T-helper 2 cell treated with Interferon-gamma antibody and Interleukin-4, amounts not matched to agents 5 μg/mL and 100 μg/mL, for 36 hours (primary cell): Measurements from ENCODE around the gene DNAH14.
"Not testable (repeated sequence)": the region's sequence is repeated elsewhere in the genome, so short reads cannot be mapped to it uniquely, and the experiment has no call there.

Experiments used
- DNase-seq: peaks from one replicate; pipeline ENCODE4 v3.0.0; 2021; ENCODE audit warnings: low spot score
- H3K27ac Mint-ChIP-seq: one replicate; pipeline ENCODE4 v1.8.0; 2021; ENCODE audit warnings: mild to moderate bottlenecking, mixed read lengths
- H3K27me3 Mint-ChIP-seq: one replicate; pipeline ENCODE4 v1.8.0; 2021; ENCODE audit warnings: low read depth, mixed read lengths
- H3K36me3 Mint-ChIP-seq: one replicate; pipeline ENCODE4 v1.8.0; 2021; ENCODE audit warnings: low read depth, mixed read lengths
- H3K4me1 Mint-ChIP-seq: one replicate; pipeline ENCODE4 v1.8.0; 2021; ENCODE audit warnings: low read depth, mixed read lengths
- H3K4me3 Mint-ChIP-seq: one replicate; pipeline ENCODE4 v1.8.0; 2022; ENCODE audit warnings: mild to moderate bottlenecking, moderate library complexity, mixed read lengths
- H3K9me3 Mint-ChIP-seq: one replicate; pipeline ENCODE4 v1.8.0; 2021; ENCODE audit warnings: mixed read lengths

DNAH14 gene

GRCh38 chr1:225111000-225111399 lies 181.5 kb downstream of the DNAH14 start:
- no peaks in the 10 kb centered on the region for H3K36me3 Mint-ChIP-seq
- no peak for DNase-seq
- no peak overlapping the region for H3K4me3 Mint-ChIP-seq
- H3K4me1 Mint-ChIP-seq: no peaks in the 10 kb centered on the region
- no peaks in the 10 kb centered on the region for H3K9me3 Mint-ChIP-seq
- H3K27me3 Mint-ChIP-seq: no peaks in the 10 kb centered on the region
- no peak overlapping the region for H3K27ac Mint-ChIP-seq

DNA sequence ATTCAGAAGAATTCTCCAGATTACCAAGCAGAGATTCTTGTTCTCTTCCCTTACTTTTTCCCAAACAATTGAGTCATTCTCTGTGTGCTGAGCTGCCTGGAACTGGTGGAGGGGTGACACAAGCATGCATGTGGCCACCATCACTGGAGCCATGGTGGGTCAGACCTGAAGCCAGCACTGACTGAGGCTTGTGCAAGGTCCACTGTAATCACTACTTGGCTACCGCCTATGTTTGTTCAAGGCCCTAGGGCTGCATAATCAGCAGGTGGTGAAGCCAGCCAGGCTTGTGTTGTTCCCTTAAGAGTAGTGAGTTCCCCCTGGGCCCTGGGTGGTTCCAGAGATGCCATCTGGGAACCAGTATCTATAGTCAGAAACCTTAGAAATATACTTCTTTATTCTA lies 183.8 kb downstream of the DNAH14 start:
- H3K27ac Mint-ChIP-seq: no peak overlapping the region
- H3K4me3 Mint-ChIP-seq: no peak overlapping the region
- no peaks in the 10 kb centered on the region for H3K36me3 Mint-ChIP-seq
- no peak for DNase-seq
- H3K4me1 Mint-ChIP-seq: no peaks in the 10 kb centered on the region
- no peaks in the 10 kb centered on the region for H3K27me3 Mint-ChIP-seq
- H3K9me3 Mint-ChIP-seq: no peaks in the 10 kb centered on the region

DNA sequence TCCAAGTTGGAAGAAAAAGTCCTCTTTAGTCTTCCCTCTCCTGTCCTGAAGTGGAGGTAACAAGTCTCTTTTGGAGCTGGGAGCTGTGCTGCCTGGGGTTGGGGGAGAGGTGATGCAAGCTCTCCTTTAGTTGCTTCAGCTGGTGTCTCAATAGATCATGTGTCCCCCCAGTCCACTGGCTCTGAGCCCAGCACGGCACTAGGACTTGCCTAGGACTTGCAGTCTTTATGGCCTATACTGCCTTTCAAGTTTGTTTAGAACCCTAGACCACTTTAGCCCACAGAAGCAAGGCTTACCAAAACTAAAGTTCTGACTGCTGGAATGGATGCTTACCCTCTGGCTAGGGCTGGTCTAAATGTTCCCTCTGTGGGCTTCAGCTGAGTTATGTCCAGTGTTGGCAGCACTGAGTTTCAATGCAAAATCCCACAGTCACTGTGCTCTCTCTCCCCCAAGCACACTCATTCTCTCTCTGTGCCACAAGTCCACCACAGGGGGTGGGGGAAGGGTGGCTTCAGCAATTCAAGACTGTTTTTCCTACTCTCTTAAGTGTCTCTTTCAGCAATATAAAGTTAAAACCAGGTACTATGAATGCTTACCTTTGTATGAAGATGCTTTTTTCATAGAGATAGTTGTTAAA lies 185.0 kb downstream of the DNAH14 start:
- Mint-ChIP-seq H3K27ac (no peak overlapping the region), H3K27me3 (no peaks in the 10 kb centered on the region), H3K36me3 (no peaks in the 10 kb centered on the region), H3K4me3 (no peak overlapping the region), H3K4me1 (no peaks in the 10 kb centered on the region), H3K9me3 (no peaks in the 10 kb centered on the region)
- no peak for DNase-seq

GRCh38 chr1:225119307-225119706 lies 189.8 kb downstream of the DNAH14 start:
- Mint-ChIP-seq H3K36me3 (no peaks in the 10 kb centered on the region), H3K27me3 (no peaks in the 10 kb centered on the region)

GRCh38 chr1:225121095-225121494 lies 191.6 kb downstream of the DNAH14 start:
- no peak overlapping the region for H3K4me3 Mint-ChIP-seq
- DNase-seq: no peak
- H3K36me3 Mint-ChIP-seq: no peaks in the 10 kb centered on the region
- no peaks in the 10 kb centered on the region for H3K27me3 Mint-ChIP-seq
- no peak overlapping the region for H3K27ac Mint-ChIP-seq
- no peaks in the 10 kb centered on the region for H3K4me1 Mint-ChIP-seq
- no peaks in the 10 kb centered on the region for H3K9me3 Mint-ChIP-seq

More at GRCh38 chr1:225119307-225119706, 189.8 kb downstream of the DNAH14 start:
- Mint-ChIP-seq H3K27ac (no peak overlapping the region), H3K4me1 (no peaks in the 10 kb centered on the region), H3K9me3 (no peaks in the 10 kb centered on the region), H3K4me3 (no peak overlapping the region)
- no peak for DNase-seq

GRCh38 chr1:225131869-225132268 lies 202.4 kb downstream of the DNAH14 start:
- Mint-ChIP-seq H3K27me3 (no peaks in the 10 kb centered on the region), H3K9me3 (peaks cover 5% of the 10 kb centered on the region), H3K4me1 (no peaks in the 10 kb centered on the region), H3K36me3 (no peaks in the 10 kb centered on the region), H3K27ac (no peak overlapping the region), H3K4me3 (no peak overlapping the region)
- no peak for DNase-seq

DNA sequence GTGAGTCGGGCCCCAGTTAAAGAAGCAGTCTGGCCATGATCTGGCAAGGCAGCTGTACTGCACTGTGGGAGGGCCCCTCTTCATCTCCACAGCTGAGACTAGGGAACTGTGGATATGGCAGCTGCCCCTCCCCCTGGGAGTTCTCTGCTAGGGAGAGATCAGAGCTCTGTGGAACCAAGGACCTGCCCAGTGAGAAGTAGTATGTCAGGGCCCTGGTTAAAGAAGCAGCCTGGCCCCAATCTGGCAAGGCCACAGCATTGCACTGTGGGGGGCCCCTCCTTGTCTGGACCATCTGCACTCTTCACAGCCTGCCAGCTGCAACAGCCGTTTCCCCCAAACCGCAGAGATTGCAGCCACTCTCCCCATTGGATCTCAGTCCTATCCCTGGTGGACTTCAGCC lies 208.5 kb downstream of the DNAH14 start:
- H3K27ac Mint-ChIP-seq: no peak overlapping the region
- no peak for DNase-seq
- no peaks in the 10 kb centered on the region for H3K36me3 Mint-ChIP-seq
- no peaks in the 10 kb centered on the region for H3K27me3 Mint-ChIP-seq
- H3K4me1 Mint-ChIP-seq: no peaks in the 10 kb centered on the region
- H3K4me3 Mint-ChIP-seq: no peak overlapping the region
- peaks cover 5% of the 10 kb centered on the region for H3K9me3 Mint-ChIP-seq

GRCh38 chr1:225143001-225143400 lies 213.5 kb downstream of the DNAH14 start:
- Mint-ChIP-seq H3K27ac (no peak overlapping the region), H3K4me3 (no peak overlapping the region), H3K27me3 (no peaks in the 10 kb centered on the region), H3K9me3 (no peaks in the 10 kb centered on the region), H3K36me3 (no peaks in the 10 kb centered on the region), H3K4me1 (no peaks in the 10 kb centered on the region)
- no peak for DNase-seq

DNA sequence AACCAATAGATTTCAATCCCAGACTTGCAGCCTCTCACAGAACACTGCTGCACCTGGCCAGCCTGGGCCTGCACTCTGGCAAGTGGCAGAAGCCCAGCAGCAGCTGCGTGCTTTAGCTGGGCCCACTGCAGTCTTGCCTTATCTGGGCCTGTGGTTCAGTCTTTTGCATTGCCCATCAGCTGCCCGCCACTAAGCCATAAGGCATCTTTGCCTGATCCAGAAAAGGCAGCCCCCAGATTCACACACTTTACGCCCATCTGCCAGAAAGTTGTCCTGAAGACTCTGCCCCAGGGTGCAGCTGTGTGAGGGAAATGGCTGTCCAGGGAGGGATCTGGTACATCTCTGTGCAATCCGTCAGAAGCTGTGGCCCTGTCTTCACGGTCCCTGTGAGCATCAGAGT lies 217.0 kb downstream of the DNAH14 start:
- no peaks in the 10 kb centered on the region for H3K27me3 Mint-ChIP-seq
- H3K9me3 Mint-ChIP-seq: no peaks in the 10 kb centered on the region
- no peak for DNase-seq
- no peak overlapping the region for H3K27ac Mint-ChIP-seq
- H3K36me3 Mint-ChIP-seq: no peaks in the 10 kb centered on the region
- no peak overlapping the region for H3K4me3 Mint-ChIP-seq
- H3K4me1 Mint-ChIP-seq: no peaks in the 10 kb centered on the region

- H3K9me3 Mint-ChIP-seq, DNase-seq, H3K4me1 Mint-ChIP-seq, H3K4me3 Mint-ChIP-seq, H3K27me3 Mint-ChIP-seq, H3K27ac Mint-ChIP-seq, H3K36me3 Mint-ChIP-seq: not testable (repeated sequence)
Observed at GRCh38 chr1:225147791-225148190, 218.3 kb downstream of the DNAH14 start.

- Mint-ChIP-seq H3K36me3 (no peaks in the 10 kb centered on the region), H3K27me3 (no peaks in the 10 kb centered on the region), H3K9me3 (no peaks in the 10 kb centered on the region), H3K27ac (no peak overlapping the region), H3K4me1 (peaks cover 4% of the 10 kb centered on the region), H3K4me3 (no peak overlapping the region)
- no peak for DNase-seq
Observed at GRCh38 chr1:225152061-225152460, 222.6 kb downstream of the DNAH14 start.

GRCh38 chr1:225155555-225155954 lies 226.1 kb downstream of the DNAH14 start:
- Mint-ChIP-seq H3K4me1 (peaks cover 4% of the 10 kb centered on the region), H3K9me3 (no peaks in the 10 kb centered on the region), H3K4me3 (no peak overlapping the region), H3K27ac (no peak overlapping the region), H3K36me3 (no peaks in the 10 kb centered on the region), H3K27me3 (no peaks in the 10 kb centered on the region)
- DNase-seq: no peak

DNA sequence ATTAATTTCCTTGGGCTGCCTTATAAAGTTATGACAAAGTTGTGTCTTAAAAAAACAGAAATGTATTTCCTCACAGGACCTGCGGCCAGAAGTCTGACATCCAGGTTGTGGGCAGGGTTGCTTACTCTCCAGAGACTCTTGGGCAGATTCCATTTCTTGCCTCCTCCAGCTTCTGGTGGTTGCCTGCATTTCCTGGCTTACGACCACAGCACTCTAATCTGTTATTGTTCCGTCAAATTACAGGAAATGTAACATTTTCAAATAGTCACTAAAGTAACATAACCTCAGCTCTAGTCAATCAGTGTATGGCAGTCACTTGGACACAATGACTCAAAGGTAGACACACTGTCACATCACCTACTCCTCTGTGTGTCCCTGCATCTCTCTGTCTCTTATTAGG lies 226.8 kb downstream of the DNAH14 start:
- Mint-ChIP-seq H3K27ac (no peak overlapping the region), H3K4me3 (no peak overlapping the region), H3K27me3 (no peaks in the 10 kb centered on the region), H3K4me1 (peaks cover 4% of the 10 kb centered on the region), H3K36me3 (no peaks in the 10 kb centered on the region), H3K9me3 (no peaks in the 10 kb centered on the region)
- DNase-seq: no peak

DNA sequence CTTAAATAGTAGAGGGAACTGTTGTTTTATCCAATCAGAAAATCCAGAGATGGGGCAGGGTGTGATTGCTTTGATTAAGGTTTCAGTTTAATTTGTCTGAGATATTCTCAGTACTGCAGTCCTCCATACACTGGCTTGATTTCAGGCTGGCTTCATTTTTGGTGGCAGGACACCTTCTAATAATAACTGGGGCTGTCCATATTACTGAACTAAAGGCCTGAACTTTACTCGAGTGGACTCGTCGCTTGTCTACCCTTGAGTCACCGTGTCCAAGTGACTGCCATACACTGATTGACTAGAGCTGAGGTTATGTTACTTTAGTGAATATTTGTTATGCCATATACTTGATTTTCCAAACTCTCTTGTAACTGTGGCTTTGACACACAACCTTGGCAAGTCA lies 228.8 kb downstream of the DNAH14 start:
- H3K4me1 Mint-ChIP-seq: peaks cover 4% of the 10 kb centered on the region
- no peaks in the 10 kb centered on the region for H3K36me3 Mint-ChIP-seq
- H3K4me3 Mint-ChIP-seq: no peak overlapping the region
- no peaks in the 10 kb centered on the region for H3K27me3 Mint-ChIP-seq
- DNase-seq: no peak
- no peak overlapping the region for H3K27ac Mint-ChIP-seq
- no peaks in the 10 kb centered on the region for H3K9me3 Mint-ChIP-seq

- DNase-seq: no peak
- H3K27ac Mint-ChIP-seq: no peak overlapping the region
- no peak overlapping the region for H3K4me3 Mint-ChIP-seq
- no peaks in the 10 kb centered on the region for H3K36me3 Mint-ChIP-seq
- H3K27me3 Mint-ChIP-seq: no peaks in the 10 kb centered on the region
- H3K9me3 Mint-ChIP-seq: no peaks in the 10 kb centered on the region
- peaks cover 4% of the 10 kb centered on the region for H3K4me1 Mint-ChIP-seq
Observed at GRCh38 chr1:225159793-225160192, 230.3 kb downstream of the DNAH14 start.
